Measurements from ENCODE around the gene HSPH1. TPM values are rescaled to one million over a fixed set of nuclear protein-coding genes. Genes with fewer than 3 reads are reported as not detected.

The HSPH1 gene
- polyA plus RNA-seq, 1 experiment = 88.6 TPM

- POLR2A ChIA-PET = no interaction called here
- TF ChIP-seq CTCF (IDR thresholded peaks at IDR 0.05; ENCODE audit: low read depth, low read length) = no peak
Measured at GRCh38 chr13:31207661-31208552, 46.2 kb upstream of the HSPH1 start.

GRCh38 chr13:31204592-31204991 lies 42.9 kb upstream of the HSPH1 start:
- CTCF ChIA-PET = interaction anchor here (0.8 kb wide), 1 partner anchor 31 kb away, joined by 4 read pairs; no protein-coding TSS in a partner anchor
- no peak for TF ChIP-seq CTCF (IDR thresholded peaks at IDR 0.05; ENCODE audit: low read depth, low read length)
- no peaks in the 10 kb centered on the region for H3K27me3 ChIP-seq (ENCODE audit: control insufficient read depth, insufficient read depth, low read length)
- H3K9me3 ChIP-seq (ENCODE audit: control insufficient read depth, insufficient read depth, low read length) = no peaks in the 10 kb centered on the region
- DNase-seq (ENCODE audit: low read depth, low spot score) = no peak
- POLR2A ChIA-PET = no interaction called here
- no peak overlapping the region for H3K27ac ChIP-seq (ENCODE audit: low read depth, low read length)
- no peak overlapping the region for H3K4me3 ChIP-seq (ENCODE audit: low read depth, low read length)

More at GRCh38 chr13:31207661-31208552, 46.2 kb upstream of the HSPH1 start:
- DNase-seq (ENCODE audit: low read depth, low spot score) = peak; percentile 20
- Histone ChIP-seq H3K4me3 (ENCODE audit: low read depth, low read length) (no peak overlapping the region), H3K9me3 (ENCODE audit: control insufficient read depth, insufficient read depth, low read length) (no peaks in the 10 kb centered on the region), H3K27me3 (ENCODE audit: control insufficient read depth, insufficient read depth, low read length) (no peaks in the 10 kb centered on the region), H3K27ac (ENCODE audit: low read depth, low read length) (no peak overlapping the region)
- CTCF ChIA-PET = interaction anchor here (0.6 to 1.8 kb wide), 4 partner anchors 7 to 28 kb away, joined by 3 to 8 read pairs (median 4); no protein-coding TSS in a partner anchor

GRCh38 chr13:31201341-31202031 lies 39.8 kb upstream of the HSPH1 start:
- H3K27ac ChIP-seq (ENCODE audit: low read depth, low read length) = no peak overlapping the region
- H3K9me3 ChIP-seq (ENCODE audit: control insufficient read depth, insufficient read depth, low read length) = no peaks in the 10 kb centered on the region
- no peak for DNase-seq (ENCODE audit: low read depth, low spot score)
- ChIA-PET CTCF (interaction anchor here (0.6 to 2.4 kb wide), 12 partner anchors 7 to 1115 kb away, joined by 3 to 9 read pairs (median 4); no protein-coding TSS in a partner anchor), POLR2A (no interaction called here)
- no peak for TF ChIP-seq CTCF (IDR thresholded peaks at IDR 0.05; ENCODE audit: low read depth, low read length)
- peaks cover 3% of the 10 kb centered on the region for H3K27me3 ChIP-seq (ENCODE audit: control insufficient read depth, insufficient read depth, low read length)
- peak overlapping the region; percentile 68 for H3K4me3 ChIP-seq (ENCODE audit: low read depth, low read length)

- ChIA-PET CTCF (interaction anchor here (0.6 to 1.6 kb wide), 9 partner anchors 8 to 1114 kb away, joined by 3 to 9 read pairs (median 4); no protein-coding TSS in a partner anchor), POLR2A (interaction anchor here (0.7 kb wide), 1 partner anchor 9 kb away, joined by 6 read pairs; no protein-coding TSS in a partner anchor)
- DNase-seq (ENCODE audit: low read depth, low spot score) = no peak
- Histone ChIP-seq H3K4me3 (ENCODE audit: low read depth, low read length) (peak overlapping the region; percentile 68), H3K27ac (ENCODE audit: low read depth, low read length) (peak overlapping the region; percentile 39), H3K27me3 (ENCODE audit: control insufficient read depth, insufficient read depth, low read length) (peaks cover 3% of the 10 kb centered on the region), H3K9me3 (ENCODE audit: control insufficient read depth, insufficient read depth, low read length) (no peaks in the 10 kb centered on the region)
- no peak for TF ChIP-seq CTCF (IDR thresholded peaks at IDR 0.05; ENCODE audit: low read depth, low read length)
Measured at GRCh38 chr13:31200637-31200971, 38.9 kb upstream of the HSPH1 start.

Data from AG04450 (cell line).